Measurements from ENCODE around the gene VSIG1. TPM values are rescaled to one million over a fixed set of nuclear protein-coding genes. Genes with fewer than 3 reads are reported as not detected.

VSIG1 gene
- total and polyA plus RNA-seq, 2 of the 13 experiments (the other 11 are each of a cell fraction or from before 2014, with no cell fraction given), result 0.01 TPM; not detected in 1

DNA sequence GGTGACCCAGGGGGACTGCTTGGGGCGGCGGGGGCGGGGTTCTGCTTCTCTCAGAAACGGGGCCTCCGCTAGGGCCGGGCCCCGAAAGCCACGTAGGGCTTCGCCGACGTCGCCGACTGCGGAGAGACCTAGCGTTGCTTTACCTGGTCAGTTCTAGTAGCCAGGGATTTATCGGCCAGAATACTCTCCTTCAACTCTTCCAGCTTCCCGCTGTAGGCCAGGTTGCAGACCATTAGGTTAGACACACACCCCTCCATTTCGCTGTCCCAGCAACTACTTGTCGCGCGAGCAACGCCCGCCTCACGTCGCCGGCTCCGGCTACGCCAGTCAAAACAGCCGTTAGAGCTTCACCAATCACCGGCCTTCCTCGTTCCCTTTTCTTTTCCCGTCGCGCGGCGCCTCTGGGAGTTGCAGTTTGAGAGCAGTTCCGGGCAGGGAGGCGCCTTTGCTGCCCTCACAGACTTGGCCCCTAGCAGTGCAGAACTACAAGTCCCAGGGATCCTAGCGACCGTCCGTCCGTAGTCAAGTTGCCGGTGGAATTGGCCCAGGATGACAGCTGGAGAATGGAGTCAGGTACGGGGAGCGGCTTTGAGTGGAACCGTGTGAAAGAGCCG lies 46.5 kb downstream of the VSIG1 start, which contains the start of the genes ATG4A and PSMD10 (continued):
- no peak for TF ChIP-seq PRDM4 (CRISPR knock-in tag; IDR thresholded peaks at IDR 0.05; ENCODE audit: borderline replicate concordance)
- TF ChIP-seq ZKSCAN8 (CRISPR knock-in tag; IDR thresholded peaks at IDR 0.05; ENCODE audit: borderline replicate concordance), result no peak
- no peak for TF ChIP-seq PLSCR1 (CRISPR knock-in tag; IDR thresholded peaks at IDR 0.05; ENCODE audit: borderline replicate concordance)
- peak; percentile 65 to 88 for TF ChIP-seq POLR2A (IDR thresholded peaks at IDR 0.05; ENCODE audit: insufficient read depth in 1 of 2, low read depth in 2 of 2, low read length in 2 of 2)
- TF ChIP-seq FOXM1 (CRISPR knock-in tag; IDR thresholded peaks at IDR 0.05), result no peak
- no peak for TF ChIP-seq ISL2 (CRISPR knock-in tag; IDR thresholded peaks at IDR 0.05)
- TF ChIP-seq ZNF891 (CRISPR knock-in tag; IDR thresholded peaks at IDR 0.05), result peak; percentile 78; the same call in 1 of the 2 replicates
- peak; percentile 53; the same call in 1 of the 2 replicates for TF ChIP-seq SP2 (CRISPR knock-in tag; IDR thresholded peaks at IDR 0.05)
- 0 out of 2 replicates have a peak, but pooled peaks have one; percentile 2 for TF ChIP-seq THRA (CRISPR knock-in tag; IDR thresholded peaks at IDR 0.05; ENCODE audit: borderline replicate concordance)
- peak; percentile 73 for TF ChIP-seq RBFOX2 (IDR thresholded peaks at IDR 0.05; ENCODE audit: low read depth, low read length)
- 0 out of 2 replicates have a peak, but pooled peaks have one; percentile 23 for TF ChIP-seq ELF3 (CRISPR knock-in tag; IDR thresholded peaks at IDR 0.05)
- no peak for TF ChIP-seq ZNF839 (CRISPR knock-in tag; IDR thresholded peaks at IDR 0.05; ENCODE audit: borderline replicate concordance)
- peak; percentile 41; the same call in 1 of the 2 replicates for TF ChIP-seq SIN3A (IDR thresholded peaks at IDR 0.05; ENCODE audit: borderline replicate concordance, low read depth, low read length)
- TF ChIP-seq ZFX (CRISPR knock-in tag; IDR thresholded peaks at IDR 0.05; ENCODE audit: low read depth), result peak; percentile 89
- peak; percentile 55 for TF ChIP-seq ZMYM4 (CRISPR knock-in tag; IDR thresholded peaks at IDR 0.05)
- TF ChIP-seq NFYB (CRISPR knock-in tag; IDR thresholded peaks at IDR 0.05), result peak; percentile 85
- TF ChIP-seq HCFC1 (IDR thresholded peaks at IDR 0.05; ENCODE audit: low read depth, low read length), result peak; percentile 90
- TF ChIP-seq, protein P1, sequence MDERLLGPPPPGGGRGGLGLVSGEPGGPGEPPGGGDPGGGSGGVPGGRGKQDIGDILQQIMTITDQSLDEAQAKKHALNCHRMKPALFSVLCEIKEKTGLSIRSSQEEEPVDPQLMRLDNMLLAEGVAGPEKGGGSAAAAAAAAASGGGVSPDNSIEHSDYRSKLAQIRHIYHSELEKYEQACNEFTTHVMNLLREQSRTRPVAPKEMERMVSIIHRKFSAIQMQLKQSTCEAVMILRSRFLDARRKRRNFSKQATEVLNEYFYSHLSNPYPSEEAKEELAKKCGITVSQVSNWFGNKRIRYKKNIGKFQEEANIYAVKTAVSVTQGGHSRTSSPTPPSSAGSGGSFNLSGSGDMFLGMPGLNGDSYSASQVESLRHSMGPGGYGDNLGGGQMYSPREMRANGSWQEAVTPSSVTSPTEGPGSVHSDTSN (CRISPR knock-in tag; IDR thresholded peaks at IDR 0.05), result 0 out of 2 replicates have a peak, but pooled peaks have one; percentile 29
- no peak for TF ChIP-seq AGO1 (IDR thresholded peaks at IDR 0.05; ENCODE audit: low read depth, low read length, poor library complexity, severe bottlenecking)

Measured in HepG2 (cell line).